GM18907 (cell line): ENCODE data around the gene HMX2.

Experiments used
- ATAC-seq: cut with Tn5 transposase; IDR thresholded peaks from one replicate; pipeline ENCODE4 v1.9.1; 2021; ENCODE audit warnings: mild to moderate bottlenecking, moderate library complexity; ENCODE audit not compliant: unreplicated experiment

The HMX2 gene

DNA sequence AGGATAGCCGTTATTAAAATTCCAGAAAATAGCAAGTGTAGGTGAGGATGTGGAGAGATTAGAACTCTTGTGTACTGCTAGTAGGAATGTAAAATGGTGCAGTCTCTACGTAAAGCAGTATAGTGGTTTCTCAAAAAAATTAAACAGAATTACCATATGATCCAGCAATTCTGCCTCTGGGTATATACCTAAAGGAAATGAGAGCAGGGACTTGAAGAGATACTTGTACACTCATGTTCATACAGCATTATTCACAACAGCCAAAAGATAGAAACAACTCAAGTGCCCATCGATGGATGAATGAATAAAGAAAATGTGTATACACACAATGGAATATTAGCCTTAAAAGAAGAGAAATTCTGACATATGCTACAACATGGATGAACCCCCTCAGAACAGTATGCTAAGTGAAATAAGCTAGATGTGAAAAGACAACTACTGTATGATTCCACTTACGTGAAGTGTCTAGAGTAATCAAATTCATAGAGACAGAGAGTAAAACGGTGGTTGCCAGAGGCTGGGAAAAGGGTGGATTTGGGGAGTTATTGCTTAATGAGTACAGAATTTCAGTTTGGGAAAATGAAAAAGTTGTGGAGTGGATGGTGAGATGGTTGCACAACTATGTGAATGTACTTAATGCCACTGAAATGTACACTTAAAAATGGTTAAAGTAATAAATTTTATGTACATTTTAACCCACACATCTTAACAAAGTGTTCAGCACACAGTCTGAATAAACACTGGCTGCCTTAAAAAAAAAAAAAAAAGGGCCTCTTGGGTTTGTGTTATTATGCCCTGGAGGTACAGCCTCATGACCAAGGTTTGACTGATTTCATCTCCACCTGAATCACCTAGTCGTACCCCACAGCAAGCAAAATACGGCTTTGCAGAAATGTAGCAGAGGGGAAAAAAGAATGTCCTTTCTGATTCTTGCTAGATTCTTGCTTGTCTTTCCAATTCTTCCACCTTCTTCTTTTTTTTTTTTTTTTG is 32.5 kb downstream of the HMX2 start:
- ATAC-seq = no peak

GRCh38 chr10:123183724-123184123 is 35.8 kb downstream of the HMX2 start:
- no peak for ATAC-seq

- ATAC-seq = no peak
These were observed 39.8 kb downstream of the HMX2 start for GRCh38 chr10:123187781-123188180.

DNA sequence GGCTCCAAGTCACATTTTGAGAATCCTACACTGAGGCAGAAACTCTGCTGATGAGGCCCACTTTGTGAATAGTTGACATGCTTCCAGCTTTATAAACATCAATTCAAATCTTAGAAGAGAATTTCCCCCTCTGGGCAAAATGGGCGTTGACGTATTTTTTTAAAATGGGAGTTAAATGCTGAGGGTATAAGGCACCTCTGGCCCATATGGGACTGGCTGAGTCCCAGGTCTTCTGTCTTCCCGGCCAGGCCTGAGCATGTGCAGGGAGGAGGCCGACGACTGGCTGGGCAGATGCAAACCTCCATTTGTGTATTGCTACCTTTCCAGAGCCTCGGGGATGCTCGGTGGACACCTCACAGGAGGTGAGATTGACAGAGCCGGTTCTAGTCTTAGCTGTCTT is 44.0 kb downstream of the HMX2 start:
- no peak for ATAC-seq

DNA sequence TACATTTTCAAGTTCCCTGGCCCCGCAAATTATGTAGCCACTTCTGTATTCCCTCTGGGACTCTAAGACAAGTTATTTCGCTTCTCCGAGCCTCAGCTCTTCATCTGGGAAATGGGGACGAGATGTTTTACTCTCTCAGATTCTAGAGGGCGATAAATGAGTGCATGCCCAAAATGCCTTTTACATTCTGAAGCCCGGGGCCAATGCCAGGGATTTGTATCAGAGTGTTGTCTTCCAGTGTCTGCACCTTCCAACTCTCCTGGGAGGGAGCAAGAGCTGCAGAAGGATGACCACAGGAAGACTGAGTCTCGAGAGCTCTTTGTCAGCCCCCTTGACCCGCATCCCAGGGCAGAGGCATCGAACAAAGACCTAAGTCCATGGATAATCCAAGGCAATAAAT is 46.1 kb downstream of the HMX2 start:
- no peak for ATAC-seq
